ENCODE measurements around the gene DGAT2. TPM values are rescaled to one million over a fixed set of nuclear protein-coding genes. Genes with fewer than 3 reads are reported as not detected.
"Not testable (repeated sequence)": the region's sequence is repeated elsewhere in the genome, so short reads cannot be mapped to it uniquely, and the experiment has no call there.

The DGAT2 gene
- total RNA-seq, 4 donors from 2014 or later, result 2.4 to 7.7 (median 4.5) TPM

- TF ChIP-seq CTCF (IDR thresholded peaks at IDR 0.05) (no peak), POLR2A (IDR thresholded peaks at IDR 0.05) (peak; percentile 12 to 49)
- peaks cover 0 to 30% (median 4%) of the 10 kb centered on the region in 4 donors for H3K4me1 ChIP-seq
- H3K27me3 ChIP-seq, result no peaks in the 10 kb centered on the region
- no peaks in the 10 kb centered on the region for H3K36me3 ChIP-seq
- H3K27ac ChIP-seq, result peak overlapping the region in 3 of 4 donors; percentile 61 to 88 (median 83)
- H3K4me3 ChIP-seq, result no peak overlapping the region
- peak in 2 of 3 donors; percentile 87 to 90 for DNase-seq
- H3K9me3 ChIP-seq, result no peaks in the 10 kb centered on the region
These were observed 33.9 kb upstream of the DGAT2 start for GRCh38 chr11:75734491-75735180.

- no peak overlapping the region for H3K4me3 ChIP-seq
- no peaks in the 10 kb centered on the region for H3K27me3 ChIP-seq
- DNase-seq, result no peak
- H3K9me3 ChIP-seq, result no peaks in the 10 kb centered on the region
- peaks cover 0 to 30% (median 4%) of the 10 kb centered on the region in 4 donors for H3K4me1 ChIP-seq
- peak overlapping the region in 3 of 4 donors; percentile 47 to 88 (median 83) for H3K27ac ChIP-seq
- TF ChIP-seq CTCF (IDR thresholded peaks at IDR 0.05) (no peak), POLR2A (IDR thresholded peaks at IDR 0.05) (no peak)
- no peaks in the 10 kb centered on the region for H3K36me3 ChIP-seq
These were observed 33.3 kb upstream of the DGAT2 start for GRCh38 chr11:75735181-75735845.

- Histone ChIP-seq H3K4me3 (no peak overlapping the region), H3K27ac (no peak overlapping the region), H3K27me3 (no peaks in the 10 kb centered on the region), H3K9me3 (no peaks in the 10 kb centered on the region), H3K4me1 (peaks cover 0 to 26% (median 4%) of the 10 kb centered on the region in 4 donors), H3K36me3 (no peaks in the 10 kb centered on the region)
- TF ChIP-seq CTCF (IDR thresholded peaks at IDR 0.05) (no peak), POLR2A (IDR thresholded peaks at IDR 0.05) (no peak)
- DNase-seq, result no peak
These were observed 31.3 kb upstream of the DGAT2 start for GRCh38 chr11:75737314-75737713.

GRCh38 chr11:75740681-75741080 lies 27.9 kb upstream of the DGAT2 start:
- no peaks in the 10 kb centered on the region for H3K36me3 ChIP-seq
- H3K4me3 ChIP-seq, result no peak overlapping the region
- no peaks in the 10 kb centered on the region for H3K27me3 ChIP-seq
- H3K27ac ChIP-seq, result no peak overlapping the region
- no peaks in the 10 kb centered on the region for H3K9me3 ChIP-seq
- TF ChIP-seq CTCF (IDR thresholded peaks at IDR 0.05), result no peak
- TF ChIP-seq POLR2A (IDR thresholded peaks at IDR 0.05), result no peak
- peaks cover 0 to 15% (median 0%) of the 10 kb centered on the region in 4 donors for H3K4me1 ChIP-seq
- no peak for DNase-seq

- DNase-seq, H3K27me3 ChIP-seq, H3K4me3 ChIP-seq, H3K9me3 ChIP-seq, H3K36me3 ChIP-seq, H3K27ac ChIP-seq: not testable (repeated sequence)
- H3K4me1 ChIP-seq, result peaks cover 0 to 15% (median 0%) of the 10 kb centered on the region in 4 donors
These were observed 25.4 kb upstream of the DGAT2 start for GRCh38 chr11:75743159-75743558.

Measured in Peyer's patch (tissue), 4 donors.